Measurements from ENCODE around the gene FDXACB1. TPM values are rescaled to one million over a fixed set of nuclear protein-coding genes. Genes with fewer than 3 reads are reported as not detected.

The FDXACB1 gene, protein sequence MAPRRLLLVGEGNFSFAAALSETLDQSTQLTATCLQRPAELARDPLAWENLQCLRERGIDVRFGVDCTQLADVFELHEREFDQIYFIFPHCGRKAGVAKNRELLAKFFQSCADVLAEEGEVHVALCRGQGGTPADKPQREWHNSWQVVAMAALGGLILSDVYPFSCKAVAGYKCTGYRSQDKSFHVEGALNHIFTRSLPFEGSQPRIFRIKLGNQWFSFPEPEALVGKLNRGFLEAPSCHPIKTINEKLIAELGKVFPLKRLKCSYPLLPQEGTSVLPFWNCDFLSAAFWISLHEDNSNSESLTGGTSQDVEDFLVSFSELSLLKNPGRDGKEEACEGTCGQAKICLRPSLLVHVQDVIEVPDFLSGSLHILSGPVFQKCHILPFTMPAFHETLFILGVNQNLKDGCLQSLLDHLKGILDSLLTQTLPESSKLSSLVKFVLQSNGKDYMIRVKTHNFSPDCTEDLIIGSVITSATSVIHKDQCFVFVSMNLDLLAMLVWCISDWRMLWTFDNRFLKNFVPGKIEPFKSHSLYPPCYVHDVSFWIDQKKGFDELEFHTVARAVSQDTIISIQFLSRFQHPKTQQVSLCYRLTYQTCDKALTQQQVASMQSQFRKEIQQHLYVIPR
- total RNA-seq: 1 to 10 TPM; 5.9 to 6.1 TPM
- polyA plus RNA-seq: 1 to 10 TPM; 7.5 to 8.3 (median 7.6) TPM
- 2.0 to 11.9 (median 6.0) reads per million in 6 experiments for total RNA-seq

DNA sequence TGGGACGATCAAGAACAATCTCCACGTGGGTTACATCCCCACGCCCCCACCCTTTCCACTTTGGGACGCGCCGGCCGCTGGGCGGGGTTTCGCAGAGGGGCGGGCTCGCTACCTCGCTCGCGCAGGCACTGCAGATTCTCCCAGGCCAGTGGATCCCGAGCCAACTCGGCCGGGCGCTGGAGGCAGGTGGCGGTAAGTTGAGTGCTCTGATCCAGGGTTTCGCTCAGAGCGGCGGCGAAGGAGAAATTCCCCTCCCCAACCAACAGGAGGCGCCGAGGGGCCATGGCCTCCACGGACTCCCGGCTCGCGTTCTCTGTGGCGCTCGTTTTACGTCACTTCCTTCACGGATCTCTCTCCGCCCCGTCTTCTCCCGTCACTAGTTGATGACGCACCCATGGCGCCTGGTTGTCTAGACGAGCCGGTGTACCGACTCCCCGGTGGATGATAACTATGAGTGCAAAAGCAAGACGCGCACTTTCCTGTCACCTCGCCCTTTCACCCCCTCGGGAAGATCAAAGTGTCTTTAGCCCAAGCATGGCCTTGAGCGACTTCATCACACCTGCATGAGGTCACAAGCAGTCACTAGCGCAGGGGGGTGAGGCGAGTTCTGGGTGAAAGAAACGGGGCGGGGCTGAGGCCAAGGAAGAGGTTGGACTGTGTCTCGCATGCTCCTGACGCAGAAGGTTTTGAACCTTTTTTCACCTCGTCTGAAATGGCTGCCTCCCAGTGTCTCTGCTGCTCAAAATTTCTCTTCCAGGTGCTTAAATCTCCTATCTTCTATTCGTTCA lies at the start of gene FDXACB1, which contains the start of gene CFAP68:
Gene FDXACB1 (minus strand): TSS at position 317 of the 788 bp plus-strand sequence. CDS start 33 bp downstream, at position 284.
Gene CFAP68 (plus strand): TSS at position 693 of the 788 bp plus-strand sequence. CDS start 20 bp downstream, at position 713.
- Mint-ChIP-seq H3K27me3 (no peaks in the 10 kb centered on the region), H3K27ac (peak within 1 kb of the TSS; percentile 96 to 100 (median 100)), H3K9me3 (peaks cover 0 to 8% (median 0%) of the 10 kb centered on the region in 9 donors), H3K4me1 (peaks cover 9 to 28% (median 25%) of the 10 kb centered on the region in 4 donors), H3K36me3 (peaks cover 0 to 35% (median 22%) of the 10 kb centered on the region in 3 donors), H3K4me3 (peak within 1 kb of the TSS; percentile 84 to 100 (median 97))
- ATAC-seq (peak; percentile 85 to 89), DNase-seq (peak; percentile 87 to 100 (median 96))
- POLR2A ChIA-PET: interaction anchor here (1.8 to 3.2 kb wide), 2 partner anchors 8 to 48 kb away, joined by 13 to 19 read pairs; partner anchors contain the start of gene ALG9

DNA sequence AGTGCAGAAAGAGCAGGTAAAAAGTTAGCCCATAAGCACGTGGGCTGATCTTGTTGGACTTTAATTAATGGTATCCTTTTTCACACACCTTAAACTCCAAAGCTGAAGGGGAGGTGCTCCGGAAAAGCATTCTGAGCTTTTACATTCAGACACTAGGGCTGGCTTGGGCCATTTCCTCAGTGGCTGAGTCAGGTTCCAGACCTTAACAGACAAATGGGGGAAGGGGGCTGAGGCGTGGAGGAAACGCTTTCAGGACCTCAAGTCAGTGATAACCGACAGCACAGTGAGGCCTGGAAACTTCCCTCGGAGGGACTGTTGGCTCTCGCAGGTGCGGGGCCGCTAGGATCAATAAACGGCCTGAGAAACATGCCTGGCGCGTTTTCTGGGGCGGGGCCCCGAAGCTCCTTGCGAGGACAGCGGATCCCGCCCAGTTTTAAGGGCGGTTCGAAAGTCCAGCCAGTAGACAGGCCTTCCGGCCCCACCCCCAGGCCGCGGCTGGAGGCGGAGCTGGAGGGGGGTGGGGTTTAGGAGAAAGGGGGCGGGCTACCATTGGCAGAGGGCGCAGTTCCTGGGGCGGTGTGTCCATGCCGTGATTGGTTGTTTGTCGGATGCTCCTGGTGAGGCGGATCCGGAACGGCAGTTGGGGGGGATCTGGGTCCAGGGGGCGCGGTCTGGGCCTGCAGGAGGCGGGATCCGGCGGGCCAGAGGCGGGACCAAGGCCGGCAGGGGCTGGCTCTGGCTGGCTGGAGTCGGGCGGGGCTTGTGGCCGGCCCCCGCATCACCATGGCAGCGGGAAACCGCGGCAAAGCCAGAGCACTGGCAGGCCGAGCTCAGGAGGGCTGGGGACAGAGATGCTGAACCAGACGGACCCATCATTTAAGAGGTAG lies 47.8 kb upstream of the FDXACB1 start:
- no peaks in the 10 kb centered on the region for H3K27me3 Mint-ChIP-seq
- DNase-seq (peak; percentile 90 to 98 (median 95)), ATAC-seq (peak; percentile 88 to 89)
- H3K4me1 Mint-ChIP-seq: peaks cover 2 to 17% (median 16%) of the 10 kb centered on the region in 4 donors
- POLR2A ChIA-PET: interaction anchor here (0.7 to 2.6 kb wide), 12 partner anchors 10 to 1388 kb away, joined by 3 to 28 read pairs (median 6); partner anchors contain the start of genes ALG9, CFAP68, DIXDC1 and DLAT
- peak overlapping the region; percentile 82 to 91 (median 87) for H3K4me3 Mint-ChIP-seq
- H3K27ac Mint-ChIP-seq: peak overlapping the region; percentile 70 to 96 (median 95)
- no peaks in the 10 kb centered on the region for H3K9me3 Mint-ChIP-seq
- H3K36me3 Mint-ChIP-seq: no peaks in the 10 kb centered on the region

DNA sequence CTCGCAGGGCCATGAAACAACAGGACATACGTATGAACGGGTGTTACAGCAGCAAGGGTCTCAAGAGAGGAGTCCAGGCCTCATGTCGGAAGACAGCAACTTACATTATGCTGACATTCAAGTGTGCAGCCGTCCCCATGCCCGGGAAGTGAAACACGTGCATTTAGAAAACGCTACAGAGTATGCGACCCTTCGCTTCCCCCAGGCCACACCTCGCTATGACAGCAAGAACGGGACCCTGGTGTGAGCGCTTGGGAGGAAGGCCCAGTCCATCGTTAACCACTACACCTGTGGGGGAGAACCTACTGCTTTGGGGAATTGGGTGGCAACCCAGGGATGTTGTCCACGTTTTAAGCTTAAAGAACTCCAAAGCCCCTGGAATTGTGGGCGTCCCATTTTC lies 47.0 kb upstream of the FDXACB1 start:
- Mint-ChIP-seq H3K4me1 (peaks cover 2 to 17% (median 16%) of the 10 kb centered on the region in 4 donors), H3K27ac (peak overlapping the region in 8 of 10 donors; percentile 27 to 96 (median 95)), H3K4me3 (peak overlapping the region; percentile 69 to 91 (median 85)), H3K9me3 (no peaks in the 10 kb centered on the region), H3K36me3 (no peaks in the 10 kb centered on the region), H3K27me3 (peaks cover 0 to 5% (median 0%) of the 10 kb centered on the region in 5 donors)
- POLR2A ChIA-PET: interaction anchor here (1.3 to 2.6 kb wide), 8 partner anchors 10 to 1388 kb away, joined by 3 to 28 read pairs (median 10); partner anchors contain the start of genes ALG9, CFAP68, DIXDC1 and DLAT
- ATAC-seq (no peak), DNase-seq (no peak)

DNA sequence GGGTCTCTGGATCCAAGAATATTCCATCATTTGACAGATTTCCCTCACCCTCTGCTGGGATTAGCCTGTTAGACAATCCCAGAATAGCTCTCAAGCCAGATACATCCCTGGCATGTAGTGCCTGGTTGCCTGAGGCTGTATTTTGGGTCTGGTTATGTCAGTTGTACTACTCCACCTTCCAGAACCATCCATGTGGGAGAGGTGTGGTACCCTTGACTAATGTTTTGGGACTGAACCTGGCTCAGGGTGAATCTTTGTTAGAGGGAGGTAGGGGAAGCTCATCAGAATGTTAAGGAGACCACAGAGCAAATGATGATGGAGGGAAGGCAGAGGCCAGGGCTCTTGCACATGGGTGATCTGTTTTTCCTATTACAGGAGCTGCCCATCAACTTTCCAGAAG lies 45.0 kb upstream of the FDXACB1 start:
- H3K36me3 Mint-ChIP-seq: no peaks in the 10 kb centered on the region
- no peak for DNase-seq
- H3K9me3 Mint-ChIP-seq: no peaks in the 10 kb centered on the region
- H3K27me3 Mint-ChIP-seq: peaks cover 0 to 8% (median 1%) of the 10 kb centered on the region in 5 donors
- peak overlapping the region in 1 of 10 donors; percentile 57 for H3K27ac Mint-ChIP-seq
- peaks cover 2 to 17% (median 16%) of the 10 kb centered on the region in 4 donors for H3K4me1 Mint-ChIP-seq
- POLR2A ChIA-PET: no interaction called here
- ATAC-seq: no peak
- no peak overlapping the region for H3K4me3 Mint-ChIP-seq

DNA sequence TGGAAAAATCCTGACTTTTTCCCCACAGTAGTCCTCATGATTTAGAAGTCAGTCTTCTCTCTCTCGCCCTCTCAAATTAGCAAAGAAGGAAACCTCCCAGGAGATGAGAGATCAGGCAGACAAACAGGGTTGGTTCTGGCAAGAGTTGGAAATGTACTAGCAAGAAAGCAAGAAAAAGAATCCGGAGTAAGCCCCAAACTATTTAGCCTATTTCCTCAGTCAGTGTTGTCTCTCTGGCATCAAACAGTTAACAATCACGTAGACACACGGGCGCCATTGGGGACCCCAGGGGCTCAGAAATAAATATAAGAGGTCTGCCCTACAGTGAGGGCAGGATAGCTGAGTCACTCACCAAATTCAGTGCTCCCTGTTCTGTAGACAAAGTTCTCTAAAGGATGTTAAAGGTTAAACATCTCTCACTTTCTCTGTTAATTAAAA lies 44.4 kb upstream of the FDXACB1 start:
- no peak overlapping the region for H3K4me3 Mint-ChIP-seq
- POLR2A ChIA-PET: no interaction called here
- H3K27me3 Mint-ChIP-seq: peaks cover 0 to 8% (median 1%) of the 10 kb centered on the region in 5 donors
- DNase-seq (no peak), ATAC-seq (no peak)
- peaks cover 2 to 17% (median 16%) of the 10 kb centered on the region in 4 donors for H3K4me1 Mint-ChIP-seq
- no peaks in the 10 kb centered on the region for H3K9me3 Mint-ChIP-seq
- H3K36me3 Mint-ChIP-seq: no peaks in the 10 kb centered on the region
- H3K27ac Mint-ChIP-seq: peak overlapping the region in 1 of 10 donors; percentile 57

DNA sequence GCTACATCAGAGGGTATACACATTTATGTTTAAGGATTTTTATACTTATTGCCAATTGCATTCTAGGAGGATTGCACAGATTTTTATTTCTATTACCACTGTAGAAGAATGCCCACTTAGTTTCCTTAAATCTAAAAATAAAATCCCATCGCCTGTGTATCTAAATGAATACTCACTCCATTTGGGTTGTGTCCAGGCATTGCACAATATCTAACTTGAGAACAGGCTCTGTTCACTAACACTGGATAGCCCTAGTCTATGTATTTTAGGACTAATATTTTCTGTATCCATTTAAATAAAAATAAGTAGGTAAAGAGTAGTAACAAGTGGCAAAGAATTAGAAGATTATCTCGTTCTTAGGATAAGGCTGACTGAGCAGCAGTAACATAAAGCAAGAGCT lies 43.8 kb upstream of the FDXACB1 start:
- Mint-ChIP-seq H3K27me3 (peaks cover 0 to 13% (median 5%) of the 10 kb centered on the region in 5 donors), H3K4me3 (no peak overlapping the region), H3K9me3 (no peaks in the 10 kb centered on the region), H3K27ac (no peak overlapping the region), H3K4me1 (peaks cover 2 to 17% (median 16%) of the 10 kb centered on the region in 4 donors), H3K36me3 (no peaks in the 10 kb centered on the region)
- POLR2A ChIA-PET: no interaction called here
- no peak for ATAC-seq
- DNase-seq: no peak

DNA sequence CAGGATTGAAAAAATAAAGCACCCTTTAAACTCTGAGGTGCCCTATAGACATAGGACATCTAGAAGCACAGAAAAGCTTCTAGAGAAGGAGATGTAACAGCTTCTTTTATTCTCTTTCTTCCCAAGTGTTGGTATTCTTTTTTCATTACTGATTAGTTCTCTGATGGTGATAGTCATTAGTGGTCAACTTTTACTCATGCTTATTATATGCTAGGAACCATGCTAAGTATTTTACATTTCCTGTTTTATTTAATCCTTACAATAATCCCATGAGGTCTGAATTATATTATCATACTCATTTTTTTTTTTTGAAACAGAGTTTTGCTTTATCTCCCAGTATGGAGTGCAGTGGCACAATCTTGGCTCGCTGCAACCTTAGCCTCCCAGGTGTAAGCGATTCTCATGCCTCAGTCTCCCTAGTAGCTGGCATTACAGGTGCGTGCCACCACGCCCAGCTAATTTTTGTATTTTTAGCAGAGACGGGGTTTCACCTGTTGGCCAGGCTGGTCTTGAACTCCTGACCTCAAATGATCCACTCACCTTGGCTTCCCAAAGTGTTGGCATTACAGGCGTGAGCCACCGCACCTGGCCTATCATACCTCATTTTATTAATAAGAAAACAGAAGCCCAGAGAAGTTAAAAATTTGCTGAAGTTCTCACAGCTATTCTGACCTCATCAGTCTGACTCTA lies 42.7 kb upstream of the FDXACB1 start:
- Mint-ChIP-seq H3K9me3 (no peaks in the 10 kb centered on the region), H3K27me3 (peaks cover 0 to 17% (median 14%) of the 10 kb centered on the region in 5 donors), H3K4me3 (no peak overlapping the region), H3K27ac (no peak overlapping the region), H3K4me1 (peaks cover 0 to 10% (median 9%) of the 10 kb centered on the region in 4 donors), H3K36me3 (no peaks in the 10 kb centered on the region)
- ATAC-seq (no peak), DNase-seq (no peak)
- POLR2A ChIA-PET: interaction anchor here (0.7 kb wide), 1 partner anchor 35 kb away, joined by 3 read pairs; no protein-coding TSS in a partner anchor

DNA sequence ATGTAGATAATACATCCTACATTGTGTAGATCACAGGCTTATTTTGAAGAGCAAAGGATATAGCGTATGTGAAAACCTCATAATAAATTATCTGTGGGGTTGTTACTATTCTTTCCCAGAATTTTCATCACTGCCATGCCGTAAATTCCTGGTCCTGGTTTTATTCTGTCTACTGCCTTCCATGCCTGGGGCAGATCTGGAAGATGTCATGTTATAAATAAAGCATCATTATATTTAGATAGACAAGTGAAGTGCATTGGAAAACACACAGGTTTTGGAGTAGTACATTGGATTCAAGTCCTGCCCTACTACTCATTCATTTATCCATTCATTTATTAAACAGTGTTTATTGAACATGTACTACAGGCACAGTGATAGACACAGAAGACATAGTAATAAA lies 41.9 kb upstream of the FDXACB1 start:
- peaks cover 0 to 4% (median 3%) of the 10 kb centered on the region in 4 donors for H3K4me1 Mint-ChIP-seq
- POLR2A ChIA-PET: no interaction called here
- peaks cover 6 to 24% (median 22%) of the 10 kb centered on the region in 5 donors for H3K27me3 Mint-ChIP-seq
- H3K9me3 Mint-ChIP-seq: no peaks in the 10 kb centered on the region
- H3K36me3 Mint-ChIP-seq: no peaks in the 10 kb centered on the region
- H3K4me3 Mint-ChIP-seq: no peak overlapping the region
- DNase-seq (no peak), ATAC-seq (no peak)
- H3K27ac Mint-ChIP-seq: no peak overlapping the region

DNA sequence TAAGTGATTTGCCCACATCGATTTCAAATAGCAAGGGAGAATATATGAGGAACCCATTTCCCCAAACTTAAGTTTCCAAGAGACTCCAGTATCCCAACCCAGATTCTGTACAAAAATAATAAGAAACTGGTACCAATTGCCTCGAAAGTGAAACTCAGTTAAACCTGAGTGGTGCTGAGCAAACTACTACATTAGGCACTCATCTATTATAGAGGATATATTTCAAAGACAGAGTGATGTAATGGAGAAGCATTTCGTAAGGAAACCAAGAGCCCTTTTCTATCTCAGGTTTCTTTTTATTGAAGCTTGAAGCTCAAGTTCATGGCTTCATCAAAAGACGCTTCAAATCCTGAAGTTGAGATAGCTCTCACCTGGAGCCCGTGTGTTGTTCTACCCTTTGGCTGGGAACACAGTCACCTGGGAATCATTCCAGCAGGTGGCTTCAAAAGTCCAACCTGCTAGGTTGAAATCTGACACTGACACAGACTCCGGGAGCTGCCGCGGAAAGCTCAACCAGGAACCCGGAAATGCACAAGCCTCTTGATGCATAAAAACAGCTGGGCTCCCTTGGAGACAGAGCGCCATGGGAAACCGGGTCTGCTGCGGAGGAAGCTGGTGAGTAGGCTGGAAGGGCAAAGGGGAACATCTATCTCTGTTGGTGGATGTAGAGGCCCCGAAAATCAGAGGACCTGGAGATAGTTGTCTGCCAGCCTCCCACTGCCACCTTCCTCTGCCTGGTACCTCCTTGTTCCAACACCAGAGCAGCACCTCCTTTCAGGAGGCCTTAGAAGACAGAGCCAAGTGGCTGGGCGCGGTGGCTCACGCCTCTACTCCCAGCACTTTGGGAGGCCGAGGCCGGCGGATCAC lies 39.7 kb upstream of the FDXACB1 start, which contains the start of gene C11orf52:
Gene C11orf52 (plus strand): TSS at position 524 of the 867 bp plus-strand sequence. CDS start 60 bp downstream, at position 584.
- peak within 1 kb of the TSS in 1 of 10 donors; percentile 27 for H3K27ac Mint-ChIP-seq
- ATAC-seq (no peak), DNase-seq (no peak)
- no peak within 1 kb of the TSS for H3K4me3 Mint-ChIP-seq
- no peaks in the 10 kb centered on the region for H3K9me3 Mint-ChIP-seq
- peaks cover 16 to 46% (median 35%) of the 10 kb centered on the region in 5 donors for H3K27me3 Mint-ChIP-seq
- POLR2A ChIA-PET: no interaction called here
- H3K36me3 Mint-ChIP-seq: no peaks in the 10 kb centered on the region
- no peaks in the 10 kb centered on the region for H3K4me1 Mint-ChIP-seq

DNA sequence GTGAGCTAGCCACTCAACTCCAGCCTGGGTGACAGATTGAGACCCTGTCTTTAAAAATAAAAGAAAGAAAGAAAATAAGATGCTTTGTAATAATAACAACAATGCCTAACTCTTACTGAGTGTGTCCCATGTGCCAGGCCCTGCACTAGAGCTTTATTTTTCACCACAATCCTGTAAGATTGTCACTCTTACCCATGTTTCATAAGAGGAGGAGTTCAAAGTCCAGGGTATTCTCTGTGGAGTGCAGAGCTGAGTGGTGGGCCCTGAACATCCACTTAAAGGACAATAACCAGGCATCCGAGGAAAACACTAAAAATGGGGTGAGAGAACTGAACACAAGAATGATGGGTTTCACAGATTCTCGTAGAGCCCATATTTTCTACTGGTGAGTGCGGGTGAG lies 38.8 kb upstream of the FDXACB1 start:
- H3K27ac Mint-ChIP-seq: no peak overlapping the region
- no peaks in the 10 kb centered on the region for H3K36me3 Mint-ChIP-seq
- DNase-seq (no peak), ATAC-seq (no peak)
- peaks cover 19 to 54% (median 35%) of the 10 kb centered on the region in 5 donors for H3K27me3 Mint-ChIP-seq
- no peaks in the 10 kb centered on the region for H3K9me3 Mint-ChIP-seq
- peaks cover 0 to 3% (median under 1%) of the 10 kb centered on the region in 4 donors for H3K4me1 Mint-ChIP-seq
- POLR2A ChIA-PET: no interaction called here
- H3K4me3 Mint-ChIP-seq: no peak overlapping the region
